ENCODE measurements around the gene NPHS1.
"Not testable (repeated sequence)": the region's sequence is repeated elsewhere in the genome, so short reads cannot be mapped to it uniquely, and the experiment has no call there.

NPHS1 gene

DNA sequence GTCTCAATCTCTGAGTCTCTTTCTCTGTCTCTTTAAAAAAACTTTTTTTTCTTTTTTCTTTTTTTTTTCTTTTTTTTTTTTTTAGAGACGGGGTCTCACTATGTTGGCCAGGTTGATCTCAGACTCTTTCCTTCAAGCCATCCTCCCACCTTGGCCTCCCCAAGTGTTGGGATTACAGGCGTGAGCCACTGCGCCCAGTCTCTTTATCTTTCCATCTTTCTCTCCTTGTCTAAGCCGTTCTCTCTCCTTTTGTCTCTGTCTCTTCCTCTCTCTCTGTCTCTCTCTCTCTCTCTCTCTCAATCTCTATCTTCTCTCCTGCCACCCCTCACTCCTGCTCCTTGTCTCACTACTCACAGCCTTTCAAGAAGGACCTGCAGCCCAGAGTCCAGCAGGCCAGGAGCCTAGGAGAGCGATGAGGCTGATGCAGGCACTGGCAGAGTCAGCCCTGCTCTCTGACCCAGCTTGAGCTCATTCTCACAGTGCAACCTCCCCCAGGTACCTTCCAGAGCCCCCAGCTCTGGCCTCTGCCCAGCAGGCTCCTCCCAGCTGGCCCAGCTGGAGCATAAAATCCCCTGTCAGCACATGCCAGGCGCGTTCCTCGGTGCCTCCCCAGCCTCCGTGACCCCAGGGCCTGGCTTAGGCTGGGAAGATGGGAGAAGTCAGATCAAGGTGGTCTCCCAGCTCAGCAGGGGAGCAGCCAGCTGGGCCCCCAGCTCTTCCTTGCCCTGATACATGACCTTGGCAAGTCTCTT lies at the start of gene NPHS1:
Gene NPHS1 (minus strand): TSS at position 476 of the 752 bp plus-strand sequence. CDS start 667 bp downstream, outside the sequence.
- no peak for DNase-seq

DNA sequence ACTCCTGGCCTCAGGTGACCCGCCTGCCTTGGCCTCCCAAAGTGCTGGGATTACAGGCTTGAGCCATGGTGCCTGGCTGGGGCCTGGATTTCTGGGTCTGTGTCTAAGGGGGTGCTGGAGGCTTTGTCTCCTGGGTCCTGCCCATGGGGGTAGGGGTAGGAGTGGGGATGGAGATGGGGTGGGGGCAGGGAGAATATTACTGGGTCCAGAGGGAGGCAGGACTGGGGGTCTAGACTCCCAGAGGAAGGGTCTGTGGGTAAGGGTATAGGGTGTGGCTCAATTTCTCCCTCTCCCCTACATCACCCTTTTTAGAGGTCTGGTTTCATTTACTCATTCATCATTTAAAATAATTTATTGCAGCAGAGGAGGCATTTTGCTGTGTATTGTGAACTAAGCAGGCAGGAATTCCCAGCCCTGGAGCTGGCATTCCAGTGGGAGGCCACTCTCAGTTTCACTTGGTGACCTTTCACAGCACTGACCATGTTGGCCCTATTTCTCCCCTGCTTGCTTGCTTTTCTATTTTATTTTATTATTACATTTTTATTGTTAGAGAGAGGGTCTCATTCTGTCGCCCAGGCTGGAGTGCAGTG lies 48.8 kb upstream of the NPHS1 start:
- no peak for DNase-seq

- peak; percentile 12 for DNase-seq
Observed at GRCh38 chr19:35899547-35900214, 47.4 kb upstream of the NPHS1 start.

- DNase-seq = no peak
Observed at GRCh38 chr19:35898499-35898809, 46.1 kb upstream of the NPHS1 start.

GRCh38 chr19:35897706-35898451 lies 45.6 kb upstream of the NPHS1 start:
- DNase-seq = no peak

GRCh38 chr19:35896643-35897040 lies 44.3 kb upstream of the NPHS1 start:
- DNase-seq = no peak

- DNase-seq = no peak
Observed at GRCh38 chr19:35895911-35896642, 43.8 kb upstream of the NPHS1 start.

DNA sequence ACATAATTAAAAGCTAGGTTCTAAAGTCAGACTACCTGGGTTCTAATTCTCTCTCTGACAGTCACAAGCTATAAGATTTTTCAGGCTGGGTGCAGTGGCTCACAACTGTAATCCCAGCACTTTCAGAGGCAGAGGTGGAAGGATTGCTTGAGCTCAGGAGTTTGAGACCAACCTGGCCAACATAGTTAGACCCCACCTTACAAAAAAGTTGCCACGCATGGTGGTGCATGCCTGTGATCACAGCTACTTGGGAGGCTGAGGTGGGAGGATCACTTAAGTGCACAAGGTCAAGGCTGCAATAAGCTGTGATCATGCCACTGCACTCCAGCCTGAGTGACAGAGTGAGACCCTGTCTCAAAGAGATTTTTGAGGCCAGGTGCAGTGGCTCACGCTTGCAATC lies 42.0 kb upstream of the NPHS1 start:
- DNase-seq = no peak

DNA sequence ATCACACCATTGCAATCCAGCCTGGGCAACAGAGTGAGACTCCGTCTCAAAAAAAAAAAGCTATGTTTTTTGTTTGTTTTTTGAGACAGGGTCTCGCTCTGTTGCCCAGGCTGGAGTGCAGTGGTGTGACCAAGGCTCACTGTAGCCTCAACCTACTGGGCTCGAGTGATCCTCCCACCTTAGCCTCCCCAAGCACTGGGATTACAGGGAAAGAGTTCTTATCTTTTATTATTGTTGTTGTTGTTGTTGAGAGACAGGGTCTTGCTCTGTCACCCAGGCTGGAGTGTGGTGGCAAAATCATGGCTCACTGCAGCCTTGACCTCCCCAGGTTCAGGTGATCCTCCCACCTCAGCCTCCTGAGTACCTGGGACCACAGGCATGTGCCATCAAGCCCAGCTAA lies 39.5 kb upstream of the NPHS1 start:
- not testable (repeated sequence) for DNase-seq

- DNase-seq = no peak
Observed at GRCh38 chr19:35890113-35890650, 37.9 kb upstream of the NPHS1 start.

DNA sequence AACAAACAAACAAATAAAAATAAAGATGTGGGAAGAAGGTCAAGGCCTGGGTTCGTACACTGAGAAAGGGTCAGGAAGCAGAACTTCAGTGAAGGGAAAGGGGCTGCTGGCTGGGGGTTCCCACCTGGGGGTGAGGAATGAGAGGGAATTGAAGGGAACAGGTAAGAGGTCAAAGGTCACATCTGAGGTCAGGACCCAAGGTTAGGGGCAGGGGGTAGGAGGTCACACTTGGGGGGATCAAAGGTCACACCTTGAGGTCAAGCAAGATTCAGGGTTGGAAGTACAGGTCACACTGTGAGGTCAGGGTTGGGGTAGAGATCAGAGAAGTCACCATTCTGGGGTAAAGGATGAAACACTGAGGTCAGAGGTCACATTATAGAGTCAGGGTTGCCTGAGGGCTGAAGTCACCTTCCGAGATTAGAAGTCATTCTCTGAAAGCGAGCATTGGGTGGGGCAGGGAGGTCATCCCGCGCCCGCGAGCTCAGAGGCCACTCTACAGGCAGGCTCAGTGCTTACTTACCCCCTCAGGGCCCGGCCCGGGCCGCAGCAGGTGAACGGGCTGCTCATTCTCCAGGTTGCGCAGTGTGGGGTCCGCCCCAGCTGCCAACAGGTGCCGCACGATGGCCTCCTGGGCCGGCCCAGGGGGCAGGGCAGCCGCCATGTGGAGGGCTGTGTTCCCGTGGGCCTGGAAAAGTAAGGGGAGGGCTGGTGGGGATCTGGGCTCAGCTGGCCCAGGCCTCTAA lies 37.2 kb upstream of the NPHS1 start:
- DNase-seq = no peak

- no peak for DNase-seq
Observed at GRCh38 chr19:35888398-35888797, 36.1 kb upstream of the NPHS1 start.

GRCh38 chr19:35887197-35887596 lies 34.9 kb upstream of the NPHS1 start:
- DNase-seq = no peak

DNA sequence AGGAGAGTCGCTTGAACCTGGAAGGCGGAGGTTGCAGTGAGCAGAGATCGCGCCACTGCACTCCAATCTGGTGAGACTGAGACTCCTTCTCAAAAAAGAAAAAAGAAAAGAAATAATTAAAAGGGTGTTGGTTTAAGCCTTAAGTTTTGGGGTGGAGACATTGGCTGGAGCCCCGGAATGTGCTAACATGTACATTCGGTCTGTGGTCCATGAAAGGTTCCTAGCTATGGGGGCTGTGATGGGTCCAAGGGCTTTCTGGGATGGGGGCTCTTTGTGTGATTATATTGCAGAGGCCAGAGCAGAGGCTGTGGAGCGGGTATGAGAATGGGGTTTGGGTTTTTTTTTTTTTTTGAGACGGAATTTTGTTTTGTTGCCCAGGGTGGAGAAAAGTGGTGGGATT lies 33.6 kb upstream of the NPHS1 start:
- no peak for DNase-seq

DNA sequence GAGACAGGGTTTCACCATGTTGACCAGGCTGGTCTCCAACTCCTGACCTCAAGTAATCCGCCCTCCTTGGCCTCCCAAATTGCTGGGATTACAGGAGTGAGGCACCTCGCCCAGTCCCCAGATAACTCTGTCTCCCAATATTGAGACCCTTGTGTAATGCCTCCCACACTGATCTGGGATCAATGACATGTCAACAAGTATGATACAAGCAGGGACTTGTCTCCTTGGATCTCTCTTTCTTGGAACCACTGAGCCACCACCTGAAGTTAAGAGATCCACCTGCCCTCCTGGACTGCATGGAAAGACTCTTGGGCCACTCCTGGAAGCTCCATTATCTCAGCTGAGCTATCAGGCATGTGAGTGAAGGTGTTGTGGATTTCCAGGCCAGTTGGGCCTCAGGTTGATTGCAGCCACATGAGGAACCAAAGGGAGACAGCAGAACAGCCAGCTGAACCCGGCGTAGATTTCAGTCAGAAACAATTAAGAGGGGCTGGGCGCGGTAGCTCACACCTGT lies 33.0 kb upstream of the NPHS1 start:
- no peak for DNase-seq

DNA sequence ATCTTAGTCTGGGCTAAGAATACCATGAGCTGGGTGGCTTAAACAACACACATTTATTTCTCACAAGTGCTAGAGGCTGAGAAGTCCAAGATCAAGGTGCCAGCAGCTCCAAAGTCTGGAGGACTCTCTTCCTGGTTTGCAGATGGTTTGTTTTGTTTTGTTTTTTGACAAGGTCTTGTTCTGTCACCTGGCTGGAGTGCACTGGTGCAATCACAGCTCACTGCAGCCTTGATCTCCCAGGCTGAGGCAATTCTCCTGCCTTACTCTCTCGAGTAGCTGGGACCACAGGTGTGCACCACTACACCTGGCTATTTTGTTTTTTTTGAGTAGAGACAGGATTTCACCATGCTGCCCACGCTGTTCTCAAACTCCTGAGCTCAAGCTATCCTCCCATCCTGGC lies 31.6 kb upstream of the NPHS1 start:
- no peak for DNase-seq

- peak; percentile 71 for DNase-seq
Observed at GRCh38 chr19:35882114-35882832, 30.0 kb upstream of the NPHS1 start.

DNA sequence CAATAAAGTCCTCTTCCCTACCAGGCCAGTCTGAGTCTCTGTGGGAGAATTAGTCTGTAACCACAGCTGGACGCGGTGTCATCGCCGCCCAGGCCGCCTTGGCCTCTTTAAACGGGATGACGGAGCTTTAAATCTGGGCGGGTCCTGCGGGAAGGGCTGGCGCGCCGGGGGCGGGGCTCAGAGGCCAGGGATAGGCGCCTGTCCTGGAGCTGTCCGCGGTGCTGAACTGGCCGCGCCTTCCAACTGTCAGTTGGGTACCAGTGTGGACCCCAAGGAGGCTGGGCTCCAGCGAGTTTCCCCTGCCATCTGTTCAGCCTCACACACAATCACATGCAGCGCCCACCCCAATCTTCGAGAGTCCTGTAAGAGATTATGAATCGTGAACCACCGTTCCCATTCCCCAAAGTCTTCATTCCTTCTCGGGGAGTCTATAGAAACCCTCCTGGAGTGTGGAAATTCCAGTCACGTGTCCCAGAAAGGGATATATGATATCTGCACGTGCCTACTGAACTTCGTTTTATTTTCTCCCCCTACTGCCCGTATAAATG lies 27.5 kb upstream of the NPHS1 start:
- peak; percentile 69 for DNase-seq

DNA sequence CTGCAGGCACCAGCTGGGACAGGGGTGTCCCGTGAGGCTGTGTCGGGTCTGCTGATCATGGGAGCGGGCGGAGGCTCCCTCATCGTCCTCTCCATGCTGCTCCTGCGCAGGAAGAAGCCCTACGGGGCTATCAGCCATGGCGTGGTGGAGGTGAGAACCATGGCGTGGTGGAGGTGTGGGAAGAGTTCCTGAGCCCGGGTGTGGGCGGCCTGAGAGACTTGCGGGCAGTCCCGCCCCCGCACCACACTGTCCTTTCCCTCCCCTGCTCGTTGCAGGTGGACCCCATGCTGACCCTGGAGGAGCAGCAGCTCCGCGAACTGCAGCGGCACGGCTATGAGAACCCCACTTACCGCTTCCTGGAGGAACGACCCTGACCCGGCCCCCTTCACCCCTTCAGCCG lies 26.8 kb upstream of the NPHS1 start:
- DNase-seq = no peak

DNA sequence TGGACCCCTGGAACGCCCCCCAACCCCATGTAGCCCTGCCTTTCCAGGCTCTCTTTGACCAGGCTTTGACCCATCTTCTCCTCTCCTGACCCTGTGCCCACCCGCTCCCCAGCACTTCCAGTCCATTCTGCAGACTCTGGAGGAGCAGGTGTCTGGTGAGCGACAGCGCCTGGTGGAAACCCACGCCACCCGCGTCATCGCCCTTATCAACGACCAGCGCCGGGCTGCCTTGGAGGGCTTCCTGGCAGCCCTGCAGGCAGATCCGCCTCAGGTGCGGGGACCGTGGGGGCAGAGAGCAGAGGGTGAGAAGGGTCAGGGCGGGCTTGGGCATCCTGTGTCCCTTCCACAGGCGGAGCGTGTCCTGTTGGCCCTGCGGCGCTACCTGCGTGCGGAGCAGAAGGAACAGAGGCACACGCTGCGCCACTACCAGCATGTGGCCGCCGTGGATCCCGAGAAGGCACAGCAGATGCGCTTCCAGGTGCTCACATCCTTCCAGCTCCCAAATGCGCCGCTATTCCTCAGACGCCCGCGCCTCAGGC lies 22.2 kb upstream of the NPHS1 start:
- DNase-seq = no peak

Data from NCI-H2029 treated with DMSO at 0.1 percent for 48 hours (cell line).